ENCODE measurements around the gene RSPH6A.

Gene RSPH6A

DNA sequence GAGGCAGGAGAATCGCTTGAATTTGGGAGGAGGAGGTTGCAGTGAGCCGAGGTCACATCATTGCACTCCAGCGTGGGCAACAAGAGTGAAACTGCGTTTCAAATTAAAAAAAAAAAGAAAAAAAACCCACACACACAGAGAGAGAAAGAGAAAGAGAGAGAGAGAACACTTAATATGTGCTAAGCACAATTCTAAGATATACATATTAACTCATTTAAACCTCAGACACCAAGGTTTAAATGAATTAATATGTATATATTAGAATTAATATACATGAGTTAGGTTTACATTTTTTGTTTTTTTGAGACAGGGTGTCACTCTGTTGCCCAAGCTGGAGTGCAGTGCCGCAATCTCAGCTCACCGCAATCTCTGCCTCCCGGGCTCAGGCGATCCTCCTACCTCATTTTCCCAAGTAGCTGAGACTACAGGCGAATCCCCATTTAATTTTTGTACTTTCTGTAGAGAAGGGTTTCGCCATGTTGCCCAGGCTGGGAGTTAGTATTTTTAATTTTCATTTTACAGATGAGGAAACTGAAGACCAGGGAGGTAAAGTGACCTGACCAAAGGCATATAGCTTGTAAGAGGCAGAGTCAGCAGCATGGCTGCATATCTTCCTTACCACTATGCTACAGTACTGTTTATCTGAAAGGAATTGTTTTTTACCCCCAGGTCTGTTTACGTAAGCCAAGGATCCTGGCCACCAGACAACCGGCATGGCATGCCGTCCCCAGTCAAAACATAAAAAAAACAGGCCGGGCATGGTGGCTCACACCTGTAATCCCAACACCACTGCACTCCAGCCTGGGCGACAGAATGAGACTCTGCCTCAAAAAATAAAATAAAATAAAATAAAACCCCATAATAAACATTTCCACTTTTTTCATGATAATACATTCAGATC is 45.5 kb upstream of the RSPH6A start:
- H3K27ac ChIP-seq = peak overlapping the region; percentile 88
- no peak for TF ChIP-seq ZFX (IDR thresholded peaks at IDR 0.05; ENCODE audit: borderline replicate concordance)
- TF ChIP-seq, protein P1, sequence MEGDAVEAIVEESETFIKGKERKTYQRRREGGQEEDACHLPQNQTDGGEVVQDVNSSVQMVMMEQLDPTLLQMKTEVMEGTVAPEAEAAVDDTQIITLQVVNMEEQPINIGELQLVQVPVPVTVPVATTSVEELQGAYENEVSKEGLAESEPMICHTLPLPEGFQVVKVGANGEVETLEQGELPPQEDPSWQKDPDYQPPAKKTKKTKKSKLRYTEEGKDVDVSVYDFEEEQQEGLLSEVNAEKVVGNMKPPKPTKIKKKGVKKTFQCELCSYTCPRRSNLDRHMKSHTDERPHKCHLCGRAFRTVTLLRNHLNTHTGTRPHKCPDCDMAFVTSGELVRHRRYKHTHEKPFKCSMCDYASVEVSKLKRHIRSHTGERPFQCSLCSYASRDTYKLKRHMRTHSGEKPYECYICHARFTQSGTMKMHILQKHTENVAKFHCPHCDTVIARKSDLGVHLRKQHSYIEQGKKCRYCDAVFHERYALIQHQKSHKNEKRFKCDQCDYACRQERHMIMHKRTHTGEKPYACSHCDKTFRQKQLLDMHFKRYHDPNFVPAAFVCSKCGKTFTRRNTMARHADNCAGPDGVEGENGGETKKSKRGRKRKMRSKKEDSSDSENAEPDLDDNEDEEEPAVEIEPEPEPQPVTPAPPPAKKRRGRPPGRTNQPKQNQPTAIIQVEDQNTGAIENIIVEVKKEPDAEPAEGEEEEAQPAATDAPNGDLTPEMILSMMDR (IDR thresholded peaks at IDR 0.05) = no peak

DNA sequence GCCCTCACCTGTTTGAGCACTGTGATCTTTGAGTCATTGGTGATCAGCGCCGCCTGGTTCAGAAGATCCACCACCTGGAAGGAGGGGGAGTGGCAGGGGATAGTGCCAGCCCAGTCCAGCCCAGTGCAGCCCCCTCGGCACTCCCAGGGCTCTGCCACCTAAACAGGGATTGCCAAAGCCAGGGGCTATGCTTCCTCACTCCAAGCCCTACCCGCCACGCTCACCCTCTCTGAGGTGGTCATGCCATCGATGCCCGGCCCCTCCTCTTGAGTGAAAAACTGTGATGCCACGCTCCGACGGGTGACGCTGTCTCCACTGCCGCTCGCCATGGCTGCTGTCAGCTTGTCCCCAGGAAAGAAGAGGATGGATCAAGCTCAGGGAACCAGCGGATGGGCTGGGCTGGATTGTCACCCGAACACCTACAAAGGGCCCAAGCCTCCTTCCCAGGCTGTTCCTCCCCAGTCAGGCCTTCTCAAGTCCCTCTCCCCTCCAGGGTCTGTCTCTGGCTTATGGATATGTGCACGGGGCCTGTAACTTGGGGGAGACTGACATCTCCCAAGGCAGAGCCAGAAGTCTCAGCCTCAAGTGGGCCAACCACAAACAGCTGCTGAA is 39.2 kb upstream of the RSPH6A start:
- H3K27ac ChIP-seq = no peak overlapping the region
- TF ChIP-seq, protein P1 (IDR thresholded peaks at IDR 0.05) = no peak
- no peak for TF ChIP-seq ZFX (IDR thresholded peaks at IDR 0.05; ENCODE audit: borderline replicate concordance)

GRCh38 chr19:45852983-45853382 is 37.9 kb upstream of the RSPH6A start:
- no peak overlapping the region for H3K27ac ChIP-seq
- TF ChIP-seq, protein P1 (IDR thresholded peaks at IDR 0.05) = no peak
- TF ChIP-seq ZFX (IDR thresholded peaks at IDR 0.05; ENCODE audit: borderline replicate concordance) = no peak

- H3K27ac ChIP-seq = no peak overlapping the region
- TF ChIP-seq, protein P1 (IDR thresholded peaks at IDR 0.05) = no peak
Measured at GRCh38 chr19:45852145-45852750, 37.1 kb upstream of the RSPH6A start.

DNA sequence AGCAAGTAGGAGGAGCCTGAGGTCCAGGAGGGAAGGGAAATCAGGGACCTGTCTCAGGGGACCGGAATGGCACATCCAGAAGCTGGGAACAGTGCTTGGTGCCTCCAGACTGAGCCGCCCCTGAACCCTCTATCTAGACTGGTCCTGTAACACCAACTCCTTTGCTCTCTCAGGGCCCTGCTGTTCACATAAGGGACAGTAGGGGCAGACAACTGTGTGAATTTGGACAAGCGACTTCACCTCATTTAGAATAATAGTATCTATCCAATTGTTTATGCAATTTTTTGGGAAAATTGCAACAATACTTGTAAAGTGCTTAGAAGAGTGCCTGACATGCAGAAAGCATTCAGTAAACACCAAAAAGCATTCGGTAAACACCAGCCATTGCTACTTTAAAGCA is 33.8 kb upstream of the RSPH6A start:
- TF ChIP-seq, protein P1 (IDR thresholded peaks at IDR 0.05) = peak; percentile 30
- TF ChIP-seq ZFX (IDR thresholded peaks at IDR 0.05; ENCODE audit: borderline replicate concordance) = no peak
- no peak overlapping the region for H3K27ac ChIP-seq

DNA sequence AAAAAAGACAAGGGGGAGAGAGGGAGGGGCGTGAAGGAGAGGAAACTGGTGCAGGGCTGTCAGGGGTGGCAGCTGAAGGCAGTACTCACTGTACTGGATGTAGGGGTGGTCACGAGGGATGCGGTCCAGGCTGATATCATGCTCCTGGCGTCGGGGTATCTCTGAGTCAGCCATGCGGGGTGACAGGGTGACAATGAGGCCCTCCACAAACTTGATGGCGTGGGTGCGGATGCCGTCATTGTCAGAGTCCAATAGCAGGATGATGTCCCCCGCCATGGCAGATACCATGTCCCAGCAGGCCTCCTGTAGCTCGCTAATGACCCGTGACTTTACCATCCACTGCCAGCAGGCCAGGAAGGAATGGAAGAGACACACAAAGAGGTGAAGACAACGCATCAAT is 32.6 kb upstream of the RSPH6A start:
- TF ChIP-seq, protein P1 (IDR thresholded peaks at IDR 0.05) = no peak
- no peak for TF ChIP-seq ZFX (IDR thresholded peaks at IDR 0.05; ENCODE audit: borderline replicate concordance)
- H3K27ac ChIP-seq = no peak overlapping the region

DNA sequence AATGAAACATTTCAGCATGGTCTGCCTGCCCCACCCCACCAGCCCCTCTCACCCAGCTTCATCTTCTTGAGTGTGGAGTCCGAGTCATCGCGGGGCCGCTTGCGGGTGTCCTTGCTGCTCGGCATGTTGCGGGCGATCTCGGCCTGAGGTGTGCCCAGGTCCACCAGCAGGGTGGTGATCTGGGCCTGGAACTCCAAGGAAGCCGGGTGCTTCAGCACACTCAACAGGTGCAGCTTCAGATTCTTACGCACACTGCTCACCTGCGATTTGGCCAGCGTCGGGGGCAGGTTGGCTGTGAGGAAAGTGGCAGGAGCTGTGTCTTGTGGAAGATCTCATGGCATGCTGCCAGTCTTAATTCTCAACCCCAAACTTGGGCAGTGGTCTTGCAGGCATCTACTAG is 27.1 kb upstream of the RSPH6A start:
- no peak for TF ChIP-seq ZFX (IDR thresholded peaks at IDR 0.05; ENCODE audit: borderline replicate concordance)
- TF ChIP-seq, protein P1 (IDR thresholded peaks at IDR 0.05) = no peak
- H3K27ac ChIP-seq = no peak overlapping the region
